ENCODE data around the gene IL10RB. TPM values are rescaled to one million over a fixed set of nuclear protein-coding genes. Genes with fewer than 3 reads are reported as not detected.

IL10RB gene
- total RNA-seq, 2 donors from 2014 or later: 6.6 to 27.0 TPM

GRCh38 chr21:33257094-33257803 lies 8.9 kb upstream of the IL10RB start:
- no peaks in the 10 kb centered on the region for H3K4me1 ChIP-seq
- no peak overlapping the region for H3K27ac ChIP-seq
- ATAC-seq: no peak
- TF ChIP-seq, protein P1, sequence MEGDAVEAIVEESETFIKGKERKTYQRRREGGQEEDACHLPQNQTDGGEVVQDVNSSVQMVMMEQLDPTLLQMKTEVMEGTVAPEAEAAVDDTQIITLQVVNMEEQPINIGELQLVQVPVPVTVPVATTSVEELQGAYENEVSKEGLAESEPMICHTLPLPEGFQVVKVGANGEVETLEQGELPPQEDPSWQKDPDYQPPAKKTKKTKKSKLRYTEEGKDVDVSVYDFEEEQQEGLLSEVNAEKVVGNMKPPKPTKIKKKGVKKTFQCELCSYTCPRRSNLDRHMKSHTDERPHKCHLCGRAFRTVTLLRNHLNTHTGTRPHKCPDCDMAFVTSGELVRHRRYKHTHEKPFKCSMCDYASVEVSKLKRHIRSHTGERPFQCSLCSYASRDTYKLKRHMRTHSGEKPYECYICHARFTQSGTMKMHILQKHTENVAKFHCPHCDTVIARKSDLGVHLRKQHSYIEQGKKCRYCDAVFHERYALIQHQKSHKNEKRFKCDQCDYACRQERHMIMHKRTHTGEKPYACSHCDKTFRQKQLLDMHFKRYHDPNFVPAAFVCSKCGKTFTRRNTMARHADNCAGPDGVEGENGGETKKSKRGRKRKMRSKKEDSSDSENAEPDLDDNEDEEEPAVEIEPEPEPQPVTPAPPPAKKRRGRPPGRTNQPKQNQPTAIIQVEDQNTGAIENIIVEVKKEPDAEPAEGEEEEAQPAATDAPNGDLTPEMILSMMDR (IDR thresholded peaks at IDR 0.05): no peak
- no peak for TF ChIP-seq POLR2A (IDR thresholded peaks at IDR 0.05)
- no peaks in the 10 kb centered on the region for H3K27me3 ChIP-seq
- intact Hi-C loops (cut with DNase I): no loop called here
- no peaks in the 10 kb centered on the region for H3K9me3 ChIP-seq
- no peak overlapping the region for H3K4me3 ChIP-seq
- no peak for DNase-seq
- WGBS, 2 donors: 90 to 97% methylated on average over 18 of the region's 18 CpGs
- H3K36me3 ChIP-seq (replicated peaks in 1 of 2; ENCODE audit: insufficient read depth in 1 of 2, low read depth in 2 of 2): peaks cover 4 to 16% of the 10 kb centered on the region in 2 donors

- H3K4me3 ChIP-seq: no peak overlapping the region
- H3K4me1 ChIP-seq: no peaks in the 10 kb centered on the region
- no peak overlapping the region for H3K27ac ChIP-seq
- TF ChIP-seq POLR2A (IDR thresholded peaks at IDR 0.05): no peak
- TF ChIP-seq, protein P1 (IDR thresholded peaks at IDR 0.05): no peak
- H3K36me3 ChIP-seq (replicated peaks in 1 of 2; ENCODE audit: insufficient read depth in 1 of 2, low read depth in 2 of 2): peaks cover 4 to 10% of the 10 kb centered on the region in 2 donors
- ATAC-seq (no peak), DNase-seq (no peak)
- intact Hi-C loops (cut with DNase I): no loop called here
- WGBS, 2 donors: 95% methylated on average over 9 of the region's 9 CpGs
- H3K9me3 ChIP-seq: no peaks in the 10 kb centered on the region
- no peaks in the 10 kb centered on the region for H3K27me3 ChIP-seq
Observed at GRCh38 chr21:33258475-33258874, 7.7 kb upstream of the IL10RB start.

DNA sequence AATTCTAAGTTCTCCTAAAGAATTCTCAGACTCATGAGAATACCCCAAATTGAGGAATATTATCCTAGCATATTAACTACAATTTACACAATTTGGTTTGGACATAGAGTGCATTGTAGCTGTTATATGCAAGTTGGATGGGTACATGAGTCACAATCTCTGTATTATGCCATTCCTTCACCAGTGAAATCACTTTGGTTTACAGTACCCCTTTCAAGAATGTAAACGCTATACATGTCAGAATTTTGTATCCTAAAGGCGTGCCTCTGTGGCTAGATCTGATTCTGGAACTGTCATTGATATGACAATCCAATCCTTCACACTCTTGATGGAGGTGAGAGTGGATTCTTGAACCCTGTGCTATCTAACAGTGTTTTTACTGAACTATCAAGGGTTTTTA lies 6.7 kb upstream of the IL10RB start:
- WGBS, 2 donors: 80 to 82% methylated on average over 2 of the region's 2 CpGs
- H3K4me1 ChIP-seq: no peaks in the 10 kb centered on the region
- H3K4me3 ChIP-seq: no peak overlapping the region
- H3K27ac ChIP-seq: no peak overlapping the region
- DNase-seq (no peak), ATAC-seq (no peak)
- TF ChIP-seq, protein P1 (IDR thresholded peaks at IDR 0.05): no peak
- no peak for TF ChIP-seq POLR2A (IDR thresholded peaks at IDR 0.05)
- intact Hi-C loops (cut with DNase I): no loop called here
- H3K9me3 ChIP-seq: no peaks in the 10 kb centered on the region
- H3K27me3 ChIP-seq: no peaks in the 10 kb centered on the region
- peaks cover 4 to 5% of the 10 kb centered on the region in 2 donors for H3K36me3 ChIP-seq (replicated peaks in 1 of 2; ENCODE audit: insufficient read depth in 1 of 2, low read depth in 2 of 2)

GRCh38 chr21:33259995-33260394 lies 6.2 kb upstream of the IL10RB start:
- 61 to 84% methylated on average over 7 of the region's 7 CpGs for WGBS, 2 donors
- intact Hi-C loops (cut with DNase I): no loop called here
- H3K9me3 ChIP-seq: no peaks in the 10 kb centered on the region
- H3K4me1 ChIP-seq: no peaks in the 10 kb centered on the region
- no peak for TF ChIP-seq POLR2A (IDR thresholded peaks at IDR 0.05)
- no peaks in the 10 kb centered on the region for H3K27me3 ChIP-seq
- H3K36me3 ChIP-seq (replicated peaks in 1 of 2; ENCODE audit: insufficient read depth in 1 of 2, low read depth in 2 of 2): peaks cover 4 to 5% of the 10 kb centered on the region in 2 donors
- ATAC-seq (no peak), DNase-seq (no peak)
- H3K27ac ChIP-seq: no peak overlapping the region
- no peak overlapping the region for H3K4me3 ChIP-seq

- intact Hi-C loops (cut with DNase I): no loop called here
- DNase-seq: peak in 1 of 4 donors; percentile 64
- peak overlapping the region in 1 of 4 donors; percentile 48 for H3K27ac ChIP-seq
- peaks cover 6% of the 10 kb centered on the region for H3K4me1 ChIP-seq
- H3K9me3 ChIP-seq: no peaks in the 10 kb centered on the region
- H3K4me3 ChIP-seq: no peak overlapping the region
- peaks cover 0 to 5% of the 10 kb centered on the region in 2 donors for H3K36me3 ChIP-seq (replicated peaks in 1 of 2; ENCODE audit: insufficient read depth in 1 of 2, low read depth in 2 of 2)
- ATAC-seq: no peak
- WGBS, 2 donors: 74 to 81% methylated on average over 3 of the region's 3 CpGs
- no peaks in the 10 kb centered on the region for H3K27me3 ChIP-seq
- TF ChIP-seq POLR2A (IDR thresholded peaks at IDR 0.05): no peak
- TF ChIP-seq, protein P1 (IDR thresholded peaks at IDR 0.05): no peak
Observed at GRCh38 chr21:33261635-33262034, 4.5 kb upstream of the IL10RB start.

Measured in body of pancreas (tissue), 4 donors.